HepG2 (cell line): ENCODE measurements around the gene SV2A. TPM values are rescaled to one million over a fixed set of nuclear protein-coding genes. Genes with fewer than 3 reads are reported as not detected.

Source experiments
- ARNTL ChIP-seq: sonication (generic); formaldehyde crosslinking; IDR thresholded peaks from 2 replicates; pipeline ENCODE4 v1.4.0; 2020; ENCODE audit warnings: mild to moderate bottlenecking, missing genetic modification reagents
- GATAD1 ChIP-seq: IDR thresholded peaks from 2 replicates; pipeline ENCODE4 v1.6.1; 2016; ENCODE audit warnings: missing genetic modification reagents, missing compliant biosample characterization
- GRHL1 ChIP-seq: sonication (generic); formaldehyde crosslinking; conservative IDR thresholded peaks from 2 replicates; pipeline ENCODE4 v1.8.0; 2022; ENCODE audit warnings: missing genetic modification reagents
- HOXA3 ChIP-seq: sonication (generic); formaldehyde crosslinking; IDR thresholded peaks from 2 replicates; pipeline ENCODE4 v1.5.0; 2020; ENCODE audit warnings: missing genetic modification reagents
- MBD4 ChIP-seq: IDR thresholded peaks from 2 replicates; pipeline ENCODE4 v1.6.1; 2012; ENCODE audit warnings: low read length, inconsistent platforms, borderline replicate concordance
- MYPOP ChIP-seq: sonication (generic); formaldehyde crosslinking; IDR thresholded peaks from 2 replicates; pipeline ENCODE4 v1.8.1; 2023; ENCODE audit warnings: mild to moderate bottlenecking, moderate library complexity, missing genetic modification reagents
- RFXANK ChIP-seq: IDR thresholded peaks from 2 replicates; pipeline ENCODE4 v1.6.1; 2016
- RFXAP ChIP-seq: sonication (generic); formaldehyde crosslinking; IDR thresholded peaks from 2 replicates; pipeline ENCODE4 v1.4.0; 2020; ENCODE audit warnings: missing genetic modification reagents, borderline replicate concordance
- SMAD3 ChIP-seq: sonication (generic); formaldehyde crosslinking; IDR thresholded peaks from 2 replicates; pipeline ENCODE4 v1.4.0; 2020; ENCODE audit warnings: missing genetic modification reagents
- TBX2 ChIP-seq: sonication (generic); formaldehyde crosslinking; IDR thresholded peaks from 2 replicates; pipeline ENCODE4 v1.5.0; 2020; ENCODE audit warnings: missing genetic modification reagents, mild to moderate bottlenecking, borderline replicate concordance
- ZHX1 ChIP-seq: sonication (generic); formaldehyde crosslinking; IDR thresholded peaks from 2 replicates; pipeline ENCODE4 v1.8.1; 2022; ENCODE audit warnings: low read depth, mild to moderate bottlenecking, missing genetic modification reagents
- ZKSCAN5 ChIP-seq: sonication (generic); formaldehyde crosslinking; IDR thresholded peaks from 2 replicates; pipeline ENCODE4 v1.5.1; 2020; ENCODE audit warnings: mild to moderate bottlenecking, missing genetic modification reagents
- ZNF281 ChIP-seq: sonication (generic); formaldehyde crosslinking; IDR thresholded peaks from 2 replicates; pipeline ENCODE4 v1.4.0; 2020; ENCODE audit warnings: missing genetic modification reagents, borderline replicate concordance
- ZNF460 ChIP-seq: sonication (generic); formaldehyde crosslinking; IDR thresholded peaks from 2 replicates; pipeline ENCODE4 v1.5.1; 2020; ENCODE audit warnings: missing genetic modification reagents, mild to moderate bottlenecking, borderline replicate concordance
- ZNF512 ChIP-seq: sonication (generic); formaldehyde crosslinking; IDR thresholded peaks from 2 replicates; pipeline ENCODE4 v1.4.0; 2020; ENCODE audit warnings: mild to moderate bottlenecking, missing genetic modification reagents
- ZNF629 ChIP-seq: sonication (generic); formaldehyde crosslinking; conservative IDR thresholded peaks from 2 replicates; pipeline ENCODE4 v1.5.0; 2020; ENCODE audit warnings: missing genetic modification reagents
- ZNF784 ChIP-seq: sonication (generic); formaldehyde crosslinking; IDR thresholded peaks from 2 replicates; pipeline ENCODE4 v1.5.1; 2020; ENCODE audit warnings: missing genetic modification reagents, mild to moderate bottlenecking, borderline replicate concordance
- polyA plus RNA-seq, 8 experiments: library from polyadenylated mRNA; depleted of rRNA in 3 of 8; stranded (reverse) in 7 of 8; unstranded in 1 of 8; fragments of >200 nt; fragmentation: Illumina TruSeq in 4 of 8; extraction: Trizol in 4 of 8; gene quantifications; 2 replicates each; pipeline versions ENCODE4 v1.2.1 to v1.2.3, GENCODE V29; 2011 to 2016; ENCODE audit warnings: low read depth in 4 of 8, missing spikeins in 1 of 8, mixed read lengths in 1 of 8; ENCODE audit not compliant: insufficient read depth in 1 of 8
- total RNA-seq, 5 experiments: library from RNA; depleted of rRNA; stranded (reverse); fragments of >200 nt; fragmentation: Illumina TruSeq; extraction: Trizol; gene quantifications; 2 replicates each; pipeline ENCODE4 v1.2.3, GENCODE V29; 2016; ENCODE audit warnings: low read depth in 1 of 5

The SV2A gene
- total and polyA plus RNA-seq, 2 of the 13 experiments (the other 11 are each of a cell fraction or from before 2014, with no cell fraction given) = 0.84 to 1.9 TPM

GRCh38 chr1:149888247-149888998 lies 29.2 kb downstream of the SV2A start (continued):
- TF ChIP-seq ZNF281 (peak; percentile 93), ZHX1 (CRISPR knock-in tag) (no peak), ZNF784 (CRISPR knock-in tag) (no peak), ZNF629 (0 out of 2 replicates have a peak, but pooled peaks have one; percentile 20), MBD4 (no peak), GRHL1 (CRISPR knock-in tag) (no peak), MYPOP (CRISPR knock-in tag) (peak; percentile 16; the same call in 1 of the 2 replicates), RFXAP (CRISPR knock-in tag) (no peak), ZNF460 (no peak), RFXANK (CRISPR knock-in tag) (no peak), HOXA3 (0 out of 2 replicates have a peak, but pooled peaks have one; percentile 44), GATAD1 (no peak), ZKSCAN5 (CRISPR knock-in tag) (no peak), ZNF512 (CRISPR knock-in tag) (no peak), ARNTL (CRISPR knock-in tag) (no peak; the same call in 1 of the 2 replicates), SMAD3 (CRISPR knock-in tag) (no peak), TBX2 (CRISPR knock-in tag) (no peak)
